Epithelial cell of esophagus (primary cell): ENCODE measurements around the gene LIFR.

ENCODE experiments used
- DNase-seq: peaks from one replicate; pipeline ENCODE4 v3.0.0; 2010; ENCODE audit warnings: low read depth
- H3K4me3 ChIP-seq: 2 replicates; pipeline ENCODE4 v1.5.1; 2011; ENCODE audit warnings: mild to moderate bottlenecking, low read length, control low read depth
- CTCF ChIP-seq: IDR thresholded peaks from 2 replicates; pipeline ENCODE4 v1.5.1; 2011; ENCODE audit warnings: low read depth, mild to moderate bottlenecking, low read length, control low read depth, inconsistent platforms; ENCODE audit not compliant: insufficient read depth; ENCODE audit errors: missing control alignments

LIFR gene

GRCh38 chr5:38591523-38591849 is 35.0 kb upstream of the LIFR start:
- TF ChIP-seq CTCF: no peak

DNA sequence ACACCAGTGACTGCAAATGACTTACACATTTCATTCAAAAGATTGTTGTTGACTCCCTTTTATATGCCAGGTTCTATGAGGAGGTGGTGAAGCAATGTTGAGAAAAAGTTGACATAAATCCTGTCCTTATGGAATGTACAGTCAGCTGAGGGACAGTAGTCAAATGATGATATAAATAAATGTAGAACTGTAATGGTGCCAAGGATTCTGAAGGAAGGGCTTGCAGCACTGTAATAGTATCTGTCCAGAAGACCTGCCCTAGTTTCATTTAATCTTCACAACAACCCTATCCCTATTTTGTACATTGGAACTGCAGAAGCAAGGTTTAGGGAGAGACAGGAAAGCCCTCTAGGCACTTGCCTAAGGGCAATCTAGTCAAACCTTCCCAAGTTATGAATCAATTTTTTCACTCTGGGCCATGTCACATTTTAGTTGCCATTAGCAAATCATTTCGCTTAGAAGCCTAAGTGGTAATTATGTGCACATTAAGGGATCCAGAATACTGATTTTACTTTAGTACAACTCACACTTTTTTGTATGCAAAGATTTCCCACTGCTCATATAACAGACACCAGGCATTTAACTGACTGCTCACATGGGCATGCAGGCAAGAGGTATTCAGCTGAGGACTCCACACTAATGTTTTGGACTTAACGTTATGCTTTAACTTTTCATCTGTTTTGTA is 34.5 kb upstream of the LIFR start:
- DNase-seq: no peak
- TF ChIP-seq CTCF: no peak
- H3K4me3 ChIP-seq: no peak overlapping the region

More at GRCh38 chr5:38591523-38591849, 35.0 kb upstream of the LIFR start:
- no peak overlapping the region for H3K4me3 ChIP-seq
- DNase-seq: no peak

DNA sequence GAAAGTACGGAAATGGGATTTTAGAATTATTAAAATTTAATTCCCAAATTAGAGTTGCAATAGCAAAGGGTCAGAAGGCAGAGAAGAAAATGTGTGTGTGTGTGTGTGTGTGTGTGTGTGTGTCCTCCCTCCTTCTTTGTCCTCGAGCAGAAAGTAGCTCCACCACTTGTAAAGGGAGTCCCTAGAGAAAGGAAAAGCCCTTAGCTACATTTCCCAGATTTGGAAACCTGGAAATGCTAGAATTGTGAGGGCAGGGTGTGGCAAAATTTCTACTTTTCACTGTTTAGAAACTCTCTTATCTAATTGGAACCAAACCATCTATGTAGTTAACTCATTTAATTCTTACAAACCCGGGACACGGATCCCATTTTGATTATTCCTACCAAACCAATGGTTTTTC is 33.2 kb upstream of the LIFR start:
- no peak overlapping the region for H3K4me3 ChIP-seq
- no peak for TF ChIP-seq CTCF
- DNase-seq: no peak

DNA sequence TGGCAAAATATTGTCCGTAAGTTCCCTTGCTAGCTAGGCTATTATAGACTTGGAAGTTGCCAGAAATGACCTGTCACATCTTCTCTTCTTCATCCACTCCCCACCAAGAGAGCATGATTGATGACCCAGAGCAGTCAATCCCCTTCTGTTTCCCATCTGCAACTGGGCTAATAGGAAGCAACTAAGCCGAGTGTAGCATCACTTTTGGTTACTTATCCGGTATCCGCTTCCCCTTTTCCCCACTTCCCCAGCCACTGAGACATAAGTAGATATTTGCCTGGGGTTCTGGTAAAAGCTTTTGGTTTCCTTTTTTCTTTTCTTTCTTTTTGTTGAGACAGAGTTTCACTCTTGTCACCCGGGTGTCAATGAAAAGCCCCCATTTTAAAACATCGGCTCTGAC is 29.4 kb upstream of the LIFR start:
- no peak for TF ChIP-seq CTCF
- H3K4me3 ChIP-seq: no peak overlapping the region
- DNase-seq: no peak

DNA sequence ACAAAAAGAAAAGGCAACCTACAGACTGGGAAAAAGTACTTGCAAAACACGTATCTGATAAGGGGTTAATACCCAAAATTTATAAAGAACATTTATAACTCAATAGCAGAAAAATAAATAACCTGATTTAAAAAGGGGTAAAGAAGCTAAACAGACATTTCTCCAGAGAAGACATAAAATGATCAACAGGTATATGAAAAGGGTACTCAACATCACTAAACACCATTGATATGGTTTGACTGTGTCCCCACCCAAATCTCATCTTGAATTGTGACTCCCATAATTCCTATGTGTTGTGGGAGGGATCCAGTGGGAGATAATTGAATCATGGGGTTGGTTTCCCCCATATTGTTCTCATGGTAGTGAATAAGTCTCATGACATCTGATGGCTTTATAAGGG is 27.1 kb upstream of the LIFR start:
- DNase-seq: no peak
- no peak for TF ChIP-seq CTCF

DNA sequence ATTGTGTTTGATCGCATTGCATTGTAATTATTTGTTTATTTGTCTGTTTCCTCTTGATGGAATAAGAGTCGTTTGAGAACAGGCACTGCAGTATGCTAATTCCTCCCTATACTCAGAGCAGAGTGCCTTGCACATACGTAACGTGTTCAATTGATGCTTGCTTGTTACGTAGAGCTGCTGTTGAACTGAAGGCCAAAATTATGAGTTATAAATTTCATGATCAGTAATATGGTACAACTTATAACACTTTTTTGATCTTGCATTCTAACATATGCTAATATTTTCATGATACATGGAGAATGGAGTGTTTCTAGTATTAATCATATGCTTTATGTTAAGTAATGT is 26.5 kb upstream of the LIFR start:
- no peak overlapping the region for H3K4me3 ChIP-seq
- TF ChIP-seq CTCF: no peak
- DNase-seq: no peak

More for the DNA sequence above, 27.1 kb upstream of the LIFR start:
- no peak overlapping the region for H3K4me3 ChIP-seq

- DNase-seq: no peak
- no peak overlapping the region for H3K4me3 ChIP-seq
- no peak for TF ChIP-seq CTCF
Observed at GRCh38 chr5:38582293-38582974, 26.0 kb upstream of the LIFR start.
